Tibial nerve (tissue), 4 donors: Measurements from ENCODE around the gene APOBR. TPM values are rescaled to one million over a fixed set of nuclear protein-coding genes. Genes with fewer than 3 reads are reported as not detected.
A peak's percentile ranks its signal among the peaks of the same experiment; 100 is the strongest.

Source experiments
- DNase-seq, 2 donors: peaks; one replicate each; pipeline ENCODE4 v3.0.0-alpha.2; 2019; ENCODE audit warnings: low spot score in 2 of 2
- H3K27ac ChIP-seq, 4 donors: fragments of 200-600 bp; sonication (generic) in 3 of 4; one replicate each; pipeline ENCODE4 v1.5.1; 2017 to 2019; ENCODE audit warnings: mild to moderate bottlenecking in 1 of 4
- H3K27me3 ChIP-seq, 2 donors: fragments of 200-600 bp; sonication (generic) in 1 of 2; one replicate each; pipeline versions ENCODE4 v1.5.1 to v1.6.0; 2017 to 2019
- H3K36me3 ChIP-seq, 3 donors: fragments of 200-600 bp; sonication (generic); one replicate each; pipeline ENCODE4 v1.5.1; 2018 to 2019
- H3K4me1 ChIP-seq, 4 donors: fragments of 200-600 bp; sonication (generic) in 3 of 4; one replicate each; pipeline ENCODE4 v1.5.1; 2017 to 2019
- H3K4me3 ChIP-seq, 4 donors: fragments of 200-600 bp; sonication (generic) in 3 of 4; one replicate each; pipeline ENCODE4 v1.5.1; 2017 to 2019; ENCODE audit warnings: mild to moderate bottlenecking in 1 of 4, moderate library complexity in 1 of 4
- H3K9me3 ChIP-seq, 4 donors: fragments of 200-600 bp; sonication (generic) in 3 of 4; one replicate each; pipeline ENCODE4 v1.5.1; 2017 to 2019
- EP300 ChIP-seq, 2 donors: sonication (generic); formaldehyde crosslinking; IDR thresholded peaks; one replicate each; pipeline ENCODE4 v1.6.1; 2017; ENCODE audit warnings: antibody characterized with exemption in 2 of 2, mild to moderate bottlenecking in 1 of 2
- POLR2A ChIP-seq, 2 donors: fragments of 450-650 bp; IDR thresholded peaks; one replicate each; pipeline ENCODE4 v1.6.1; 2017; ENCODE audit warnings: antibody characterized with exemption in 2 of 2, mild to moderate bottlenecking in 2 of 2, moderate library complexity in 2 of 2
- WGBS, 2 donors: methylation state at CpG; one replicate each; pipeline ENCODE4 v1.1.5; 2018; 5-methylcytosine and 5-hydroxymethylcytosine counted together
- total RNA-seq, 4 donors: library from RNA; depleted of rRNA; stranded (reverse); fragments of >200 nt; gene quantifications; one replicate each; pipeline ENCODE4 v1.1.0, GENCODE V29; 2016
- TF ChIP-seq, protein P1 (sequence below), 5 experiments: fragments of 200-600 bp in 3 of 5; fragments of 450-650 bp in 2 of 5; sonication (generic) in 3 of 5; IDR thresholded peaks; one replicate each; pipeline ENCODE4 v1.5.1; 2016 to 2019; ENCODE audit warnings: antibody characterized with exemption in 5 of 5, mild to moderate bottlenecking in 3 of 5, moderate library complexity in 2 of 5

Gene APOBR
- total RNA-seq, 4 donors from 2014 or later = 1.3 to 4.5 (median 1.8) TPM

DNA sequence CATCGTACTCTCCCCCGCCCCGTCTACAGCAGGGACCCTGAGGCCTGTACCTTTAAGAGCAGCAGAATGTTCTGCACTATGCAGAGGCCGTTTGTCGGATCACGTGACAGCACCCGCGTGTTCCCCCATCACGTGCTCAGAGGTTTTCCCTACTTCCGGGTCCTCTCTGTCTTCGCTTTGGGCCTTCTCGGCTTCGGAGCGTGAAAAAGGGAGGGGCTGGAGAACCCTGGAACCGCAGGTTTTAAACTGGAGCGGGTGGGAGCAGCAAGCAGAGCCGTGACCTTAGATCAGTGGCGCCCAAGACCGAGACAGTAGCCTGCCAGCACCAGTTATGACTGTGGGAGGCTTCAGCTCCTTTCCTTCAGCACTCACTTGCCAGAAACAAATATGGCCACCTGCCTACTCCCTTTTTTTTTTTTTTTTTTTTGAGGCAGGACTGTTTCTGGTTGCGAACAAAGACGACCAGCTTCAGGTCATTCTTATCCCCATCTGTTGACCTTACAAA is 2.4 kb upstream of the APOBR start, which contains the start of gene CLN3:
Gene CLN3, minus strand, starts transcription at position 105 of the 505 bp plus-strand sequence. CDS start 315 bp downstream, outside the sequence.
- peak; percentile 88 to 90 for DNase-seq
- no peaks in the 10 kb centered on the region for H3K27me3 ChIP-seq
- peak; percentile 77 to 86 for TF ChIP-seq EP300 (IDR thresholded peaks at IDR 0.05)
- TF ChIP-seq POLR2A (IDR thresholded peaks at IDR 0.05) = peak in 1 of 2 donors; percentile 33
- TF ChIP-seq, protein P1, sequence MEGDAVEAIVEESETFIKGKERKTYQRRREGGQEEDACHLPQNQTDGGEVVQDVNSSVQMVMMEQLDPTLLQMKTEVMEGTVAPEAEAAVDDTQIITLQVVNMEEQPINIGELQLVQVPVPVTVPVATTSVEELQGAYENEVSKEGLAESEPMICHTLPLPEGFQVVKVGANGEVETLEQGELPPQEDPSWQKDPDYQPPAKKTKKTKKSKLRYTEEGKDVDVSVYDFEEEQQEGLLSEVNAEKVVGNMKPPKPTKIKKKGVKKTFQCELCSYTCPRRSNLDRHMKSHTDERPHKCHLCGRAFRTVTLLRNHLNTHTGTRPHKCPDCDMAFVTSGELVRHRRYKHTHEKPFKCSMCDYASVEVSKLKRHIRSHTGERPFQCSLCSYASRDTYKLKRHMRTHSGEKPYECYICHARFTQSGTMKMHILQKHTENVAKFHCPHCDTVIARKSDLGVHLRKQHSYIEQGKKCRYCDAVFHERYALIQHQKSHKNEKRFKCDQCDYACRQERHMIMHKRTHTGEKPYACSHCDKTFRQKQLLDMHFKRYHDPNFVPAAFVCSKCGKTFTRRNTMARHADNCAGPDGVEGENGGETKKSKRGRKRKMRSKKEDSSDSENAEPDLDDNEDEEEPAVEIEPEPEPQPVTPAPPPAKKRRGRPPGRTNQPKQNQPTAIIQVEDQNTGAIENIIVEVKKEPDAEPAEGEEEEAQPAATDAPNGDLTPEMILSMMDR (IDR thresholded peaks at IDR 0.05) = no peak
- WGBS, 2 donors = 0% methylated on average over 19 to 21 of the region's 21 CpGs
- peak within 1 kb of the TSS; percentile 87 to 99 (median 96) for H3K27ac ChIP-seq
- peaks cover 0 to 29% (median under 1%) of the 10 kb centered on the region in 3 donors for H3K36me3 ChIP-seq
- H3K9me3 ChIP-seq = no peaks in the 10 kb centered on the region
- peaks cover 0 to 23% (median 6%) of the 10 kb centered on the region in 4 donors for H3K4me1 ChIP-seq
- peak within 1 kb of the TSS; percentile 61 to 99 (median 90) for H3K4me3 ChIP-seq

DNA sequence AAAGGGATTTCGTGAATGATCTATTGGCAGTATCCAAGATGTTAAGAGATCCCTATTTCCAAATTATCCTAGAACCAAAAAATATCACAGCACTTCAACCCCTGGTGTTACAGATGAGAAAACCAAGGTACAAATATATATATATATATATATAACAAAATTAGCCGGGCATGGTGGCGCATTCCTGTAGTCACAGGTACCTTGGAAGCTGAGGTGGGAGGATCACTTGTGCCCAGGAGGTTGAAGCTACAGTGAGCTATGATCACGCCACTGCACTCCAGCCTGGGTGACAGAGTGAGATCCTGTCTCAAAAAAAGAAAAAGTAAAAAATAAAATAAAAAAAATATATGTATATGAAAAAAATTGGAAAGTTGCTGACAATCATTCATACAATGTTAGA is 1.9 kb upstream of the APOBR start:
- no peaks in the 10 kb centered on the region for H3K9me3 ChIP-seq
- H3K4me1 ChIP-seq = peaks cover 0 to 23% (median 6%) of the 10 kb centered on the region in 4 donors
- H3K27ac ChIP-seq = peak overlapping the region; percentile 87 to 99 (median 96)
- no peaks in the 10 kb centered on the region for H3K27me3 ChIP-seq
- H3K4me3 ChIP-seq = peak overlapping the region in 2 of 4 donors; percentile 83 to 96
- TF ChIP-seq POLR2A (IDR thresholded peaks at IDR 0.05) = no peak
- TF ChIP-seq, protein P1 (IDR thresholded peaks at IDR 0.05) = no peak
- TF ChIP-seq EP300 (IDR thresholded peaks at IDR 0.05) = no peak
- DNase-seq = no peak
- peaks cover 0 to 24% (median 0%) of the 10 kb centered on the region in 3 donors for H3K36me3 ChIP-seq
- WGBS, 2 donors = 53 to 54% methylated on average over 4 of the region's 4 CpGs

DNA sequence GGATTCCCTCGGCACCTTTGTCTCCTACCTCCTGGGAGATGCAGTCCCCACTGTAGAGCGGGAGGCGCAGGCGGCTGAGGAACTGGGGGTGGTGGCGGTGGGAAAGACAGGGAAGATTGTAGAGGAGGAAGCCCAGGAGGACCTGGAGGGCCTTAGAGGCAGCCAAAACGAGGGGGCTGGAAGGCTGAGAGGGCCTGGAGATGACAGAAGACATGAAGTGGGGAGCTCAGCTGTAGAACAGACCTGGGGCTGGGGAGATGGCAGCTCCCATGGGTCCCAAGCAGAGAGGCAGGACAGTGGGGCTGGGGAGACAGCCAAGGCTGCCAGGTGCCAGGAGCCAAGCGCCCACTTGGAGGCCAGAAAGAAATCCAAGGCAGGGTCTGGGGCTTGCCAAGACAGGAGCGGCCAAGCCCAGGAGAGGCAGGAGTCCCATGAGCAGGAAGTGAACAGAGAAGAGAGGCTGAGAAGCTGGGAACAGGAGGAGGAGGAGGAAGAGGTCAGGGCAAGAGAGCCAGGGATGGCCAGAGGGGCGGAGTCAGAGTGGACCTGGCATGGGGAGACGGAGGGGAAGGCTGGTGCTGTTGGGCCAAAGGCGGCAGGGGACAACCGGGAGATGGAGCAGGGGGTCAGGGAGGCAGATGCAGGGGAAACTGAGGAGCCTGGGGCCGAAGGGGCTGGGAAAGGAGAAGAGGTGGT is 803 bp downstream of the APOBR start:
- TF ChIP-seq, protein P1 (IDR thresholded peaks at IDR 0.05) = no peak
- TF ChIP-seq EP300 (IDR thresholded peaks at IDR 0.05) (no peak), POLR2A (IDR thresholded peaks at IDR 0.05) (no peak)
- Histone ChIP-seq H3K27ac (peak overlapping the region in 2 of 4 donors; percentile 61 to 77), H3K27me3 (no peaks in the 10 kb centered on the region), H3K4me3 (peak overlapping the region in 3 of 4 donors; percentile 22 to 36 (median 23)), H3K4me1 (peaks cover 0 to 9% (median 6%) of the 10 kb centered on the region in 4 donors), H3K9me3 (no peaks in the 10 kb centered on the region), H3K36me3 (no peaks in the 10 kb centered on the region)
- DNase-seq = no peak
- WGBS, 2 donors = 74% methylated on average over 13 of the region's 13 CpGs

DNA sequence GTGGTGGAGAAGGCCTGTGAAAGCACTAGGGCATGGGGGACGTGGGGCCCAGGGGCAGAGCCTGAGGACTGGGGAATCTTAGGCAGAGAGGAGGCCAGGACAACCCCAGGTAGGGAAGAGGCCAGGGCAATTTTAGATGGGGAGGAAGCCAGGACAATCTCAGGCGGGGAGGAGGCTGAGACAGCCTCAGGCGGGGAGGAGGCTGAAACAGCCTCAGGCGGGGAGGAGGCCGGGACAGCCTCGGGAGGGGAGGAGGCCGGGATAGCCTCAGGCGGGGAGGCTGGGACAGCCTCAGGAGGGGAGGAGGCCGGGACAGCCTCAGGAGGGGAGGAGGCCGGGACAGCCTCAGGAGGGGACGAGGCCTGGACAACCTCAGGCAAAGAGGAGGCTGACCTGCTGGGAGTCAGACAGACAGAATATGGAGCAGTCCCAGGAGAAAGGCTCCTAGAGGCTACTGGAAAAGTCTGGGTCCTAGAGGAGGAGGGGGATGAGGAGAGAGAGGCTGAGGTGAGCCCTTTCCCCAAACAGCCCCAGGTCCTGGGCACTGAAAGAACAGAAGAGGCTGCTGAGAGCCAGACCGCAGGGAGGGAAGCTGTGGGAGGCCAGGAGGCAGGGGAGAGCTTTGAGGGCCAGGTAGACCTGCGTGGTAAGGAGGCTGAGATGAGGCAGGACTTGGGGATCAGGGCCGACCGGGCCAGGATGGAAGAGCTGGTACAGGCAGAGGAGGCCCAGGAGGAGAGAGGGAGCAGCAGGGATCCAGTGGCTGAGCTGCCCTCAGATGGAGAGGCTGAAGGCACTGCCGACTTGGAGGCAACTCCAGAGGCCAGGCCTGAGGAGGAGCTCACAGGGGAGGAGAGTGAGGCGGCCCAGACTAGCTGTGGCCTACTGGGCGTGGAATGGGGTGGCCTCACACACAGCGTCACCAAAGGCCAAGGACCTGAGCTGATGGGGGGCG is 1.6 kb downstream of the APOBR start:
- Histone ChIP-seq H3K4me3 (peak overlapping the region in 1 of 4 donors; percentile 23), H3K4me1 (peaks cover 0 to under 1% (median under 1%) of the 10 kb centered on the region in 4 donors), H3K36me3 (no peaks in the 10 kb centered on the region), H3K27me3 (no peaks in the 10 kb centered on the region), H3K9me3 (no peaks in the 10 kb centered on the region), H3K27ac (peak overlapping the region in 1 of 4 donors; percentile 77)
- TF ChIP-seq, protein P1 (IDR thresholded peaks at IDR 0.05) = no peak
- TF ChIP-seq EP300 (IDR thresholded peaks at IDR 0.05) = no peak
- TF ChIP-seq POLR2A (IDR thresholded peaks at IDR 0.05) = no peak
- DNase-seq = no peak
- WGBS, 2 donors = 82 to 88% methylated on average over 20 of the region's 20 CpGs
